GM23338 (cell line): ENCODE results near the gene CSTPP1. TPM values are rescaled to one million over a fixed set of nuclear protein-coding genes. Genes with fewer than 3 reads are reported as not detected.

Experiments used
- ATAC-seq: fragments of 200-7000 bp; cut with Tn5 transposase; 3 replicates; pipeline ENCODE4 v1.9.1; 2020
- DNase-seq: peaks from one replicate; pipeline ENCODE4 v3.0.0-alpha.2; 2015; ENCODE audit warnings: low spot score
- H2AFZ ChIP-seq: fragments of 200-600 bp; sonication (generic); 2 replicates; pipeline ENCODE4 v1.8.0; 2016; ENCODE audit warnings: antibody characterized with exemption, mild to moderate bottlenecking, moderate library complexity
- H3F3A ChIP-seq: fragments of 200-600 bp; sonication (generic); replicated peaks from 2 replicates; pipeline ENCODE4 v1.8.0; 2017; ENCODE audit warnings: antibody characterized with exemption, mixed run types, low read depth
- H3K27ac ChIP-seq: fragments of 200-600 bp; sonication (generic); 2 replicates; pipeline ENCODE4 v1.6.1; 2016; ENCODE audit warnings: low read depth
- H3K27me3 ChIP-seq: fragments of 200-600 bp; sonication (generic); 2 replicates; pipeline ENCODE4 v1.8.0; 2016; ENCODE audit warnings: mild to moderate bottlenecking, mixed run types, moderate library complexity; ENCODE audit not compliant: insufficient read depth
- H3K36me3 ChIP-seq: fragments of 200-600 bp; sonication (generic); 2 replicates; pipeline ENCODE4 v1.8.0; 2016; ENCODE audit warnings: mild to moderate bottlenecking; ENCODE audit not compliant: insufficient read depth
- H3K4me1 ChIP-seq: fragments of 200-600 bp; sonication (generic); 2 replicates; pipeline ENCODE4 v1.8.0; 2016; ENCODE audit warnings: mild to moderate bottlenecking, moderate library complexity; ENCODE audit not compliant: insufficient read depth
- H3K4me2 ChIP-seq: fragments of 200-600 bp; sonication (generic); 2 replicates; pipeline ENCODE4 v1.7.1; 2017; ENCODE audit warnings: mixed run types
- H3K4me3 ChIP-seq: fragments of 200-600 bp; sonication (generic); 2 replicates; pipeline ENCODE4 v1.6.1; 2016; ENCODE audit warnings: mixed run types
- H3K79me2 ChIP-seq: fragments of 200-600 bp; sonication (generic); replicated peaks from 2 replicates; pipeline ENCODE4 v1.8.0; 2017; ENCODE audit warnings: mild to moderate bottlenecking; ENCODE audit not compliant: insufficient read depth
- H3K9me2 ChIP-seq: fragments of 200-600 bp; sonication (generic); 2 replicates; pipeline ENCODE4 v1.8.0; 2017; ENCODE audit not compliant: insufficient read depth
- H4K20me1 ChIP-seq: fragments of 200-600 bp; sonication (generic); replicated peaks from 2 replicates; pipeline ENCODE4 v1.8.0; 2017; ENCODE audit warnings: mild to moderate bottlenecking; ENCODE audit not compliant: insufficient read depth
- H3K27ac Mint-ChIP-seq: 2 replicates; pipeline ENCODE4 v1.8.0; 2020; ENCODE audit warnings: inconsistent platforms, mild to moderate bottlenecking, moderate library complexity, mixed read lengths
- H3K27me3 Mint-ChIP-seq: 3 replicates; pipeline ENCODE4 v1.8.0; 2022; ENCODE audit warnings: low read depth, mild to moderate bottlenecking, moderate library complexity, mixed read lengths, inconsistent platforms; ENCODE audit not compliant: insufficient read depth, poor library complexity
- H3K36me3 Mint-ChIP-seq: 3 replicates; pipeline ENCODE4 v1.8.0; 2021; ENCODE audit warnings: low read depth, mild to moderate bottlenecking, inconsistent platforms, moderate library complexity, mixed read lengths
- H3K4me1 Mint-ChIP-seq: 3 replicates; pipeline ENCODE4 v1.8.0; 2020; ENCODE audit warnings: mild to moderate bottlenecking, inconsistent platforms, mixed read lengths
- H3K4me3 Mint-ChIP-seq: 3 replicates; pipeline ENCODE4 v1.8.0; 2021; ENCODE audit warnings: moderate library complexity, mild to moderate bottlenecking, inconsistent platforms, mixed read lengths
- H3K9me3 Mint-ChIP-seq: 3 replicates; pipeline ENCODE4 v1.8.0; 2020; ENCODE audit warnings: moderate library complexity, mild to moderate bottlenecking, inconsistent platforms, mixed read lengths
- CREB1 ChIP-seq: fragments of 250-450 bp; sonication (Bioruptor Pico); IDR thresholded peaks from 2 replicates; pipeline ENCODE4 v1.5.0; 2020; ENCODE audit warnings: low read depth, mild to moderate bottlenecking, moderate library complexity
- EZH2 ChIP-seq: fragments of 200-600 bp; sonication (generic); IDR thresholded peaks from one replicate; pipeline ENCODE4 v1.8.0; 2017; ENCODE audit warnings: antibody characterized with exemption, mild to moderate bottlenecking, low read depth; ENCODE audit not compliant: unreplicated experiment
- EZH2phosphoT487 ChIP-seq: fragments of 200-600 bp; sonication (generic); IDR thresholded peaks from one replicate; pipeline ENCODE4 v1.8.1; 2018; ENCODE audit warnings: antibody characterized with exemption; ENCODE audit not compliant: unreplicated experiment
- JUNB ChIP-seq: IDR thresholded peaks from one replicate; pipeline ENCODE4 v1.6.1; 2016; ENCODE audit warnings: antibody characterized with exemption; ENCODE audit not compliant: unreplicated experiment
- NANOG ChIP-seq: IDR thresholded peaks from 2 replicates; pipeline ENCODE4 v1.6.1; 2016; ENCODE audit warnings: antibody characterized with exemption, borderline replicate concordance
- POLR2AphosphoS5 ChIP-seq: IDR thresholded peaks from 2 replicates; pipeline ENCODE4 v1.6.1; 2016; ENCODE audit warnings: antibody characterized with exemption, low read depth
- ZNF114 ChIP-seq: fragments of 250-450 bp; sonication (Bioruptor Pico); IDR thresholded peaks from 2 replicates; pipeline ENCODE4 v1.5.0; 2020; ENCODE audit warnings: mild to moderate bottlenecking, moderate library complexity
- ZNF331 ChIP-seq: fragments of 250-450 bp; sonication (Bioruptor Pico); IDR thresholded peaks from 2 replicates; pipeline ENCODE4 v1.5.0; 2020; ENCODE audit warnings: low read depth, mild to moderate bottlenecking, moderate library complexity
- polyA plus RNA-seq: library from polyadenylated mRNA; unstranded; fragments of >200 nt; fragmentation: Nextera tagmentation; extraction: Ambion mirVana; gene quantifications from 2 replicates; pipeline ENCODE4 v1.2.1, GENCODE V29; 2016
- total RNA-seq: library from RNA; depleted of rRNA; stranded (reverse); fragments of >200 nt; shearing (Covaris generic); gene quantifications from 2 replicates; pipeline ENCODE4 v1.2.3, GENCODE V29; 2014
- TF ChIP-seq, protein P1 (sequence below): fragments of 250-450 bp; sonication (Bioruptor Pico); IDR thresholded peaks from 2 replicates; pipeline ENCODE4 v1.5.0; 2020; ENCODE audit warnings: mild to moderate bottlenecking, moderate library complexity

Gene CSTPP1
- total and polyA plus RNA-seq, 2 experiments from 2014 or later, result 23.5 to 42.6 TPM

DNA sequence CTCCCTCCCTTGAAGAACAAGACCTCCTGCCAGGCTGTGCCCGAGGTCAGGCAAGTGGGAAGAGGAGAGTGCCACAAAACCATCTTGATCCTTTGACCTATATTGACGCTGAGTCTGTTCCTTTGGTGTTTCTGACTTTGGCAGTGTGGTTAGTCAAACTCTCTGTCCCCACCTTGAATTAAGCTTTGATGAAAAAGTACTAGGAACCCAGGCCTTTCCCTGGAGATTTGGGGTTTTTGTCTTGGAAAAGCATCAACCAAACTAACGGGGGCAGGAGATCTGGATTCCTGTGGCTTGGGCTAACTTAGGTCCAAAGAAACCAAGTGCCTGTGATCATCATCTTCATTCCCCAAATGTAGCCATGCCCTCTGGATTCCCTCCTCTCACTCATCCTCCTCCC, 199.8 kb downstream of the CSTPP1 start:
- Histone ChIP-seq H3F3A (no peaks in the 10 kb centered on the region), H3K4me1 (no peaks in the 10 kb centered on the region), H3K79me2 (no peaks in the 10 kb centered on the region), H2AFZ (no peak overlapping the region), H3K4me3 (no peak overlapping the region), H3K27ac (no peak overlapping the region), H3K27me3 (no peaks in the 10 kb centered on the region), H3K9me2 (no peaks in the 10 kb centered on the region), H4K20me1 (no peaks in the 10 kb centered on the region), H3K4me2 (no peak overlapping the region), H3K36me3 (no peaks in the 10 kb centered on the region)
- Mint-ChIP-seq H3K36me3 (no peaks in the 10 kb centered on the region; the same call in 2 of the 3 replicates), H3K4me1 (no peaks in the 10 kb centered on the region; the same call in 2 of the 3 replicates), H3K4me3 (no peak overlapping the region), H3K27me3 (peaks cover 3% of the 10 kb centered on the region), H3K9me3 (no peaks in the 10 kb centered on the region), H3K27ac (no peak overlapping the region)
- TF ChIP-seq NANOG, result no peak
- TF ChIP-seq POLR2AphosphoS5, result no peak
- TF ChIP-seq JUNB, result no peak
- TF ChIP-seq EZH2phosphoT487, result no peak
- TF ChIP-seq, protein P1, sequence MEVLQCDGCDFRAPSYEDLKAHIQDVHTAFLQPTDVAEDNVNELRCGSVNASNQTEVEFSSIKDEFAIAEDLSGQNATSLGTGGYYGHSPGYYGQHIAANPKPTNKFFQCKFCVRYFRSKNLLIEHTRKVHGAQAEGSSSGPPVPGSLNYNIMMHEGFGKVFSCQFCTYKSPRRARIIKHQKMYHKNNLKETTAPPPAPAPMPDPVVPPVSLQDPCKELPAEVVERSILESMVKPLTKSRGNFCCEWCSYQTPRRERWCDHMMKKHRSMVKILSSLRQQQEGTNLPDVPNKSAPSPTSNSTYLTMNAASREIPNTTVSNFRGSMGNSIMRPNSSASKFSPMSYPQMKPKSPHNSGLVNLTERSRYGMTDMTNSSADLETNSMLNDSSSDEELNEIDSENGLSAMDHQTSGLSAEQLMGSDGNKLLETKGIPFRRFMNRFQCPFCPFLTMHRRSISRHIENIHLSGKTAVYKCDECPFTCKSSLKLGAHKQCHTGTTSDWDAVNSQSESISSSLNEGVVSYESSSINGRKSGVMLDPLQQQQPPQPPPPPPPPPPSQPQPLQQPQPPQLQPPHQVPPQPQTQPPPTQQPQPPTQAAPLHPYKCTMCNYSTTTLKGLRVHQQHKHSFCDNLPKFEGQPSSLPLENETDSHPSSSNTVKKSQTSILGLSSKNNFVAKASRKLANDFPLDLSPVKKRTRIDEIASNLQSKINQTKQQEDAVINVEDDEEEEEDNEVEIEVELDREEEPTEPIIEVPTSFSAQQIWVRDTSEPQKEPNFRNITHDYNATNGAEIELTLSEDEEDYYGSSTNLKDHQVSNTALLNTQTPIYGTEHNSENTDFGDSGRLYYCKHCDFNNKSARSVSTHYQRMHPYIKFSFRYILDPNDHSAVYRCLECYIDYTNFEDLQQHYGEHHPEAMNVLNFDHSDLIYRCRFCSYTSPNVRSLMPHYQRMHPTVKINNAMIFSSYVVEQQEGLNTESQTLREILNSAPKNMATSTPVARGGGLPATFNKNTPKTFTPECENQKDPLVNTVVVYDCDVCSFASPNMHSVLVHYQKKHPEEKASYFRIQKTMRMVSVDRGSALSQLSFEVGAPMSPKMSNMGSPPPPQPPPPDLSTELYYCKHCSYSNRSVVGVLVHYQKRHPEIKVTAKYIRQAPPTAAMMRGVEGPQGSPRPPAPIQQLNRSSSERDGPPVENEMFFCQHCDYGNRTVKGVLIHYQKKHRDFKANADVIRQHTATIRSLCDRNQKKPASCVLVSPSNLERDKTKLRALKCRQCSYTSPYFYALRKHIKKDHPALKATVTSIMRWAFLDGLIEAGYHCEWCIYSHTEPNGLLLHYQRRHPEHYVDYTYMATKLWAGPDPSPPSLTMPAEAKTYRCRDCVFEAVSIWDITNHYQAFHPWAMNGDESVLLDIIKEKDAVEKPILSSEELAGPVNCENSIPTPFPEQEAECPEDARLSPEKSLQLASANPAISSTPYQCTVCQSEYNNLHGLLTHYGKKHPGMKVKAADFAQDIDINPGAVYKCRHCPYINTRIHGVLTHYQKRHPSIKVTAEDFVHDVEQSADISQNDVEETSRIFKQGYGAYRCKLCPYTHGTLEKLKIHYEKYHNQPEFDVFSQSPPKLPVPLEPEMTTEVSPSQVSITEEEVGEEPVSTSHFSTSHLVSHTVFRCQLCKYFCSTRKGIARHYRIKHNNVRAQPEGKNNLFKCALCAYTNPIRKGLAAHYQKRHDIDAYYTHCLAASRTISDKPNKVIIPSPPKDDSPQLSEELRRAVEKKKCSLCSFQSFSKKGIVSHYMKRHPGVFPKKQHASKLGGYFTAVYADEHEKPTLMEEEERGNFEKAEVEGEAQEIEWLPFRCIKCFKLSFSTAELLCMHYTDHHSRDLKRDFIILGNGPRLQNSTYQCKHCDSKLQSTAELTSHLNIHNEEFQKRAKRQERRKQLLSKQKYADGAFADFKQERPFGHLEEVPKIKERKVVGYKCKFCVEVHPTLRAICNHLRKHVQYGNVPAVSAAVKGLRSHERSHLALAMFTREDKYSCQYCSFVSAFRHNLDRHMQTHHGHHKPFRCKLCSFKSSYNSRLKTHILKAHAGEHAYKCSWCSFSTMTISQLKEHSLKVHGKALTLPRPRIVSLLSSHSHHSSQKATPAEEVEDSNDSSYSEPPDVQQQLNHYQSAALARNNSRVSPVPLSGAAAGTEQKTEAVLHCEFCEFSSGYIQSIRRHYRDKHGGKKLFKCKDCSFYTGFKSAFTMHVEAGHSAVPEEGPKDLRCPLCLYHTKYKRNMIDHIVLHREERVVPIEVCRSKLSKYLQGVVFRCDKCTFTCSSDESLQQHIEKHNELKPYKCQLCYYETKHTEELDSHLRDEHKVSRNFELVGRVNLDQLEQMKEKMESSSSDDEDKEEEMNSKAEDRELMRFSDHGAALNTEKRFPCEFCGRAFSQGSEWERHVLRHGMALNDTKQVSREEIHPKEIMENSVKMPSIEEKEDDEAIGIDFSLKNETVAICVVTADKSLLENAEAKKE, result no peak
- TF ChIP-seq EZH2, result no peak
- no peak for TF ChIP-seq ZNF114 (CRISPR knock-in tag)
- TF ChIP-seq CREB1 (CRISPR knock-in tag), result no peak
- no peak for TF ChIP-seq ZNF331
- ATAC-seq, result no peak
- no peak for DNase-seq
